Measurements from ENCODE around the gene DOHH. TPM values are rescaled to one million over a fixed set of nuclear protein-coding genes. Genes with fewer than 3 reads are reported as not detected.
A peak's percentile ranks its signal among the peaks of the same experiment; 100 is the strongest.

The DOHH gene
- total and polyA plus RNA-seq, 9 of the 15 experiments (the other 6 are each of a cell fraction or from before 2014, with no cell fraction given) = 0.14 to 47.2 (median 5.1) TPM

DNA sequence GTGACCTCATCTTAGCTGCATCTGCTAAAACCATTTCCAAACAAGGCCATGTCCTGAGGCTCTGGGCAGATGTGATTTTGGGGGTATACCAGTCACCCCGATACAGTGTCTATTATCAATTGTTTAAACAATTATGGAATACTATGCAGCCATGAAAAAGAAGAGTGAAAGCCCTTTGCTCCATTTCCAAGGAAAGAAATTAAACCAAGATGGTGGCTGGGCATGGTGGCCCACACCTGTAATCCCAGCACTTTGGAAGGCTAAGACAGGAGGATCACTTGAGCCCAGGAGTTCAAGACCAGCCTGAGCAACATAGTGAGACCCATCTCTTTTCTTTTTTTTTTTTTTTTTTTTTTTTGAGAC lies 39.3 kb upstream of the DOHH start:
- ChIA-PET CTCF (ENCODE audit: low intra/inter-chr PET ratio) (no interaction called here), POLR2A (interaction anchor here (1.3 to 1.4 kb wide), 2 partner anchors 10 to 18 kb away, joined by 3 to 6 read pairs; partner anchors contain the start of gene MFSD12)
- Histone ChIP-seq H3K4me3 (no peak overlapping the region), H3K27me3 (ENCODE audit: control insufficient read depth in 2 of 2, insufficient read depth in 2 of 2, low read length in 2 of 2) (no peaks in the 10 kb centered on the region), H3K4me1 (replicated peaks in 1 of 2; ENCODE audit: control insufficient read depth in 2 of 2, insufficient read depth in 2 of 2, low read length in 2 of 2) (peaks cover 7 to 58% of the 10 kb centered on the region in 2 experiments; a peak in 3 of 5 replicates), H3K4me2 (ENCODE audit: insufficient read depth, low read length) (no peak overlapping the region), H3K9me1 (ENCODE audit: control insufficient read depth, insufficient read depth, low read length) (no peaks in the 10 kb centered on the region), H2AFZ (ENCODE audit: low read depth, low read length) (no peak overlapping the region), H3K9me3 (replicated peaks; ENCODE audit: control insufficient read depth, insufficient read depth, low read depth, low read length) (no peaks in the 10 kb centered on the region), H3K27ac (ENCODE audit: extremely low read depth, low read depth, low read length) (no peak overlapping the region), H3K9ac (ENCODE audit: insufficient read depth in 1 of 2, low read depth in 2 of 2, low read length in 2 of 2) (no peak overlapping the region), H3K79me2 (ENCODE audit: control insufficient read depth, insufficient read depth, low read length) (no peaks in the 10 kb centered on the region), H3K36me3 (ENCODE audit: control insufficient read depth, insufficient read depth, low read length) (peaks cover 35% of the 10 kb centered on the region; the same call in 2 of the 3 replicates), H4K20me1 (replicated peaks; ENCODE audit: control insufficient read depth, insufficient read depth, low read length) (0 out of 2 replicates have a peak, but pooled peaks cover 5% of the 10 kb centered on the region)
- WGBS (ENCODE audit: insufficient coverage, low coverage, missing lambda C conversion rate) = 58% methylated on average over 1 of the region's 1 CpG
- no TSS peak for BruUV-seq (replicated peaks)
- DNase-seq (ENCODE audit: extremely low read depth in 1 of 4, low spot score in 3 of 4) (no peak), ATAC-seq (no peak), FAIRE-seq (no peak)
- intact Hi-C loops (cut with micrococcal nuclease) = loop anchor here (10.0 kb wide), 1 partner anchor 65 kb away; the partner anchor contains the start of gene TBXA2R
- in situ Hi-C loops (cut with MboI) = no loop called here
- TF ChIP-seq NR2F6 (CRISPR knock-in tag; IDR thresholded peaks at IDR 0.05) (no peak), TRIM28 (IDR thresholded peaks at IDR 0.05) (no peak), SMARCA5 (IDR thresholded peaks at IDR 0.05) (peak; percentile 64), KDM1A (IDR thresholded peaks at IDR 0.05) (peak; percentile 67 to 76; a peak in 3 of 4 replicates), POLR2AphosphoS2 (IDR thresholded peaks at IDR 0.05; ENCODE audit: low read length) (no peak), ZNF133 (CRISPR knock-in tag; IDR thresholded peaks at IDR 0.05) (no peak), ZC3H4 (CRISPR knock-in tag; IDR thresholded peaks at IDR 0.05; ENCODE audit: borderline replicate concordance) (no peak), ZNF41 (CRISPR knock-in tag; conservative IDR thresholded peaks at IDR 0.05) (no peak), CTBP1 (IDR thresholded peaks at IDR 0.05; ENCODE audit: borderline replicate concordance) (no peak), MAFG (tag; conservative IDR thresholded peaks at IDR 0.05) (no peak), RHOXF2B (CRISPR knock-in tag; conservative IDR thresholded peaks at IDR 0.05) (no peak), STAT5B (CRISPR knock-in tag; IDR thresholded peaks at IDR 0.05) (no peak), CBFB (CRISPR knock-in tag; IDR thresholded peaks at IDR 0.05) (no peak), NR1H2 (CRISPR knock-in tag; IDR thresholded peaks at IDR 0.05) (no peak), MAFK (IDR thresholded peaks at IDR 0.05; ENCODE audit: low read length) (no peak), ZNF146 (CRISPR knock-in tag; IDR thresholded peaks at IDR 0.05; ENCODE audit: unreplicated experiment) (peak; percentile 100), POLR2A (conservative IDR thresholded peaks at IDR 0.05) (peak; percentile 26; the same call in 1 of the 2 replicates), MXI1 (IDR thresholded peaks at IDR 0.05; ENCODE audit: low read depth, low read length) (no peak), GATA2 (CRISPR knock-in tag; IDR thresholded peaks at IDR 0.05) (no peak), MIER1 (IDR thresholded peaks at IDR 0.05; ENCODE audit: low read depth) (no peak), CC2D1A (IDR thresholded peaks at IDR 0.05) (no peak), SMAD3 (CRISPR knock-in tag; conservative IDR thresholded peaks at IDR 0.05) (no peak), WHSC1 (IDR thresholded peaks at IDR 0.05; ENCODE audit: low read length) (no peak), ZNF121 (CRISPR knock-in tag; conservative IDR thresholded peaks at IDR 0.05) (peak; percentile 80), ZNF717 (CRISPR knock-in tag; IDR thresholded peaks at IDR 0.05) (no peak), ADNP (tag; IDR thresholded peaks at IDR 0.05) (peak; percentile 78), ZNF696 (CRISPR knock-in tag; conservative IDR thresholded peaks at IDR 0.05) (no peak)
- TF ChIP-seq, protein P1, sequence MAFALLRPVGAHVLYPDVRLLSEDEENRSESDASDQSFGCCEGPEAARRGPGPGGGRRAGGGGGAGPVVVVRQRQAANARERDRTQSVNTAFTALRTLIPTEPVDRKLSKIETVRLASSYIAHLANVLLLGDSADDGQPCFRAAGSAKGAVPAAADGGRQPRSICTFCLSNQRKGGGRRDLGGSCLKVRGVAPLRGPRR (CRISPR knock-in tag; IDR thresholded peaks at IDR 0.05) = no peak
- TF ChIP-seq, protein P2, sequence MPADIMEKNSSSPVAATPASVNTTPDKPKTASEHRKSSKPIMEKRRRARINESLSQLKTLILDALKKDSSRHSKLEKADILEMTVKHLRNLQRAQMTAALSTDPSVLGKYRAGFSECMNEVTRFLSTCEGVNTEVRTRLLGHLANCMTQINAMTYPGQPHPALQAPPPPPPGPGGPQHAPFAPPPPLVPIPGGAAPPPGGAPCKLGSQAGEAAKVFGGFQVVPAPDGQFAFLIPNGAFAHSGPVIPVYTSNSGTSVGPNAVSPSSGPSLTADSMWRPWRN (IDR thresholded peaks at IDR 0.05; ENCODE audit: low read depth) = no peak
